HepG2 (cell line): ENCODE results near the gene H19. TPM values are rescaled to one million over a fixed set of nuclear protein-coding genes. Genes with fewer than 3 reads are reported as not detected.

ENCODE experiments used
- CEBPG ChIP-seq: IDR thresholded peaks from 2 replicates; pipeline ENCODE4 v1.6.1; 2016
- ERF ChIP-seq: IDR thresholded peaks from 2 replicates; pipeline ENCODE4 v1.6.1; 2018; ENCODE audit warnings: missing biosample characterization, missing genetic modification reagents
- FOXA3 ChIP-seq: IDR thresholded peaks from 2 replicates; pipeline ENCODE4 v1.6.1; 2016; ENCODE audit warnings: missing genetic modification reagents, missing compliant biosample characterization
- HHEX ChIP-seq: IDR thresholded peaks from 2 replicates; pipeline ENCODE4 v1.6.1; 2016; ENCODE audit warnings: control low read depth
- HNRNPUL1 ChIP-seq: fragments of 200-400 bp; formaldehyde crosslinking; IDR thresholded peaks from 2 replicates; pipeline ENCODE4 v1.6.1; 2017; ENCODE audit warnings: low read depth, mild to moderate bottlenecking, low read length, moderate library complexity
- HOXA7 ChIP-seq: sonication (generic); formaldehyde crosslinking; IDR thresholded peaks from 2 replicates; pipeline ENCODE4 v1.8.1; 2022; ENCODE audit warnings: mild to moderate bottlenecking, missing genetic modification reagents, moderate library complexity
- KLF6 ChIP-seq: IDR thresholded peaks from 2 replicates; pipeline ENCODE4 v1.8.0; 2016; ENCODE audit warnings: missing biosample characterization, missing genetic modification reagents
- MLLT10 ChIP-seq: sonication (generic); formaldehyde crosslinking; IDR thresholded peaks from 2 replicates; pipeline ENCODE4 v1.4.0; 2020; ENCODE audit warnings: missing genetic modification reagents
- MYPOP ChIP-seq: sonication (generic); formaldehyde crosslinking; IDR thresholded peaks from 2 replicates; pipeline ENCODE4 v1.8.1; 2023; ENCODE audit warnings: mild to moderate bottlenecking, moderate library complexity, missing genetic modification reagents
- PBX3 ChIP-seq: sonication (generic); formaldehyde crosslinking; IDR thresholded peaks from 2 replicates; pipeline ENCODE4 v1.8.1; 2023; ENCODE audit warnings: missing genetic modification reagents, inconsistent platforms, borderline replicate concordance
- SP1 ChIP-seq, 2 experiments: fragments of 450-650 bp in 1 of 2; sonication (generic) in 1 of 2; formaldehyde crosslinking in 1 of 2; IDR thresholded peaks; 2 replicates each; pipeline versions ENCODE4 v1.4.0 to v1.6.1; 2016 to 2020; ENCODE audit warnings: missing genetic modification reagents in 1 of 2
- SP5 ChIP-seq: IDR thresholded peaks from 2 replicates; pipeline ENCODE4 v1.6.1; 2016; ENCODE audit warnings: low read depth, borderline replicate concordance
- TBX3 ChIP-seq: fragments of 450-650 bp; IDR thresholded peaks from 2 replicates; pipeline ENCODE4 v1.6.1; 2017; ENCODE audit warnings: antibody characterized with exemption, mild to moderate bottlenecking, inconsistent platforms, borderline replicate concordance
- XRCC5 ChIP-seq: fragments of 200-400 bp; formaldehyde crosslinking; optimal IDR thresholded peaks from 2 replicates; pipeline ENCODE3; 2017; ENCODE audit warnings: mild to moderate bottlenecking, low read length
- ZNF143 ChIP-seq: sonication (generic); formaldehyde crosslinking; IDR thresholded peaks from 2 replicates; pipeline ENCODE4 v1.4.0; 2020; ENCODE audit warnings: missing genetic modification reagents
- ZNF432 ChIP-seq: sonication (generic); formaldehyde crosslinking; IDR thresholded peaks from 2 replicates; pipeline ENCODE4 v1.5.0; 2020; ENCODE audit warnings: missing genetic modification reagents, mild to moderate bottlenecking, borderline replicate concordance
- ZNF563 ChIP-seq: sonication (generic); formaldehyde crosslinking; IDR thresholded peaks from 2 replicates; pipeline ENCODE4 v1.8.0; 2022; ENCODE audit warnings: mild to moderate bottlenecking, moderate library complexity, missing genetic modification reagents
- ZNF605 ChIP-seq: sonication (generic); formaldehyde crosslinking; IDR thresholded peaks from 2 replicates; pipeline ENCODE4 v1.8.0; 2022; ENCODE audit warnings: mild to moderate bottlenecking, missing genetic modification reagents
- ZNF629 ChIP-seq: sonication (generic); formaldehyde crosslinking; conservative IDR thresholded peaks from 2 replicates; pipeline ENCODE4 v1.5.0; 2020; ENCODE audit warnings: missing genetic modification reagents
- ZNF766 ChIP-seq: sonication (generic); formaldehyde crosslinking; IDR thresholded peaks from 2 replicates; pipeline ENCODE4 v1.5.0; 2020; ENCODE audit warnings: missing genetic modification reagents, borderline replicate concordance
- ZNF878 ChIP-seq: sonication (generic); formaldehyde crosslinking; IDR thresholded peaks from 2 replicates; pipeline ENCODE4 v1.8.1; 2023; ENCODE audit warnings: mild to moderate bottlenecking, missing genetic modification reagents, moderate library complexity
- polyA plus RNA-seq, 8 experiments: library from polyadenylated mRNA; depleted of rRNA in 3 of 8; stranded (reverse) in 7 of 8; unstranded in 1 of 8; fragments of >200 nt; fragmentation: Illumina TruSeq in 4 of 8; extraction: Trizol in 4 of 8; gene quantifications; 2 replicates each; pipeline versions ENCODE4 v1.2.1 to v1.2.3, GENCODE V29; 2011 to 2016; ENCODE audit warnings: low read depth in 4 of 8, missing spikeins in 1 of 8, mixed read lengths in 1 of 8; ENCODE audit not compliant: insufficient read depth in 1 of 8
- total RNA-seq, 5 experiments: library from RNA; depleted of rRNA; stranded (reverse); fragments of >200 nt; fragmentation: Illumina TruSeq; extraction: Trizol; gene quantifications; 2 replicates each; pipeline ENCODE4 v1.2.3, GENCODE V29; 2016; ENCODE audit warnings: low read depth in 1 of 5
- TF ChIP-seq, protein P1 (sequence below): sonication (generic); formaldehyde crosslinking; IDR thresholded peaks from 2 replicates; pipeline ENCODE4 v1.4.0; 2020; ENCODE audit warnings: missing genetic modification reagents
- TF ChIP-seq, protein P2 (sequence below): sonication (generic); formaldehyde crosslinking; IDR thresholded peaks from 2 replicates; pipeline ENCODE4 v1.4.0; 2020; ENCODE audit warnings: missing genetic modification reagents

Gene H19
- total and polyA plus RNA-seq, 2 of the 13 experiments (the other 11 are each of a cell fraction or from before 2014, with no cell fraction given), result 1.2 to 2.4 TPM

DNA sequence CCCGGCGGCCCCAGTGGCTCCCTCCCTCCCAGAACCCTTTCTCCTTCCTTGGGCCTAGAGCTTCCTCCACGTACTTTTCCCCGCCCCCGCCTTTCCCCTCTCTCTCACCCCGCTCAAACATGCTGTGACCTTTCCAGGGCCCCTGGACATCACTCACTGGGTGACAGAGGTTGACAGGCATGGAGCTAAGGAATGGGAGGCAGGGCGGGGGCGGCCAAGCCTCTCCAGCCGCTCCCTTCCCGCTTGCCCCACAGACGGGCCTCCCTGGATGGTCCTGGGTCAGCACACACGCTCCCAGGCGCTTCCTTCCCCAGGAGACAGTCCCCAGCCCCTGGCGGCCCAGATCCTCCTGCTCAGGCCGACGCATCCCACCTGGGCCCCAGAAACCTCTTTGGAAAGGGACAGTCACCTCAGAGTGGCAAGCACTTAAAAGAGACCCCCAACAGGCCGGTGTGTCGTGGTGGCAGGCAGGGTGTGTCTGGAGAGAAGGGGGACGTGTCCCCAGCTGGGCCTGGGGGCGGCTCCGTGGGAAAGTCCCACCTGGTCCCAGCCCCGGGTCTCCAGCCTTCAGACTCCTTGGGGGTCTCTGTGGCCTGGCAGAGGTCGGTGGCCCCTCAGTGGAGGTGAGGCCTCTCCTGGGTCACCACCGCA, 8.8 kb downstream of the H19 start (continued):
- TF ChIP-seq MYPOP (CRISPR knock-in tag), result no peak
- 0 out of 2 replicates have a peak, but pooled peaks have one; percentile 51 for TF ChIP-seq KLF6 (CRISPR knock-in tag)
- no peak for TF ChIP-seq SP1 (IDR thresholded peaks at IDR 0.05)
- no peak for TF ChIP-seq SP1 (CRISPR knock-in tag; IDR thresholded peaks at IDR 0.05)
- 0 out of 2 replicates have a peak, but pooled peaks have one; percentile 20 for TF ChIP-seq CEBPG (CRISPR knock-in tag)
- TF ChIP-seq XRCC5, result no peak
- no peak for TF ChIP-seq PBX3
- TF ChIP-seq, protein P1, sequence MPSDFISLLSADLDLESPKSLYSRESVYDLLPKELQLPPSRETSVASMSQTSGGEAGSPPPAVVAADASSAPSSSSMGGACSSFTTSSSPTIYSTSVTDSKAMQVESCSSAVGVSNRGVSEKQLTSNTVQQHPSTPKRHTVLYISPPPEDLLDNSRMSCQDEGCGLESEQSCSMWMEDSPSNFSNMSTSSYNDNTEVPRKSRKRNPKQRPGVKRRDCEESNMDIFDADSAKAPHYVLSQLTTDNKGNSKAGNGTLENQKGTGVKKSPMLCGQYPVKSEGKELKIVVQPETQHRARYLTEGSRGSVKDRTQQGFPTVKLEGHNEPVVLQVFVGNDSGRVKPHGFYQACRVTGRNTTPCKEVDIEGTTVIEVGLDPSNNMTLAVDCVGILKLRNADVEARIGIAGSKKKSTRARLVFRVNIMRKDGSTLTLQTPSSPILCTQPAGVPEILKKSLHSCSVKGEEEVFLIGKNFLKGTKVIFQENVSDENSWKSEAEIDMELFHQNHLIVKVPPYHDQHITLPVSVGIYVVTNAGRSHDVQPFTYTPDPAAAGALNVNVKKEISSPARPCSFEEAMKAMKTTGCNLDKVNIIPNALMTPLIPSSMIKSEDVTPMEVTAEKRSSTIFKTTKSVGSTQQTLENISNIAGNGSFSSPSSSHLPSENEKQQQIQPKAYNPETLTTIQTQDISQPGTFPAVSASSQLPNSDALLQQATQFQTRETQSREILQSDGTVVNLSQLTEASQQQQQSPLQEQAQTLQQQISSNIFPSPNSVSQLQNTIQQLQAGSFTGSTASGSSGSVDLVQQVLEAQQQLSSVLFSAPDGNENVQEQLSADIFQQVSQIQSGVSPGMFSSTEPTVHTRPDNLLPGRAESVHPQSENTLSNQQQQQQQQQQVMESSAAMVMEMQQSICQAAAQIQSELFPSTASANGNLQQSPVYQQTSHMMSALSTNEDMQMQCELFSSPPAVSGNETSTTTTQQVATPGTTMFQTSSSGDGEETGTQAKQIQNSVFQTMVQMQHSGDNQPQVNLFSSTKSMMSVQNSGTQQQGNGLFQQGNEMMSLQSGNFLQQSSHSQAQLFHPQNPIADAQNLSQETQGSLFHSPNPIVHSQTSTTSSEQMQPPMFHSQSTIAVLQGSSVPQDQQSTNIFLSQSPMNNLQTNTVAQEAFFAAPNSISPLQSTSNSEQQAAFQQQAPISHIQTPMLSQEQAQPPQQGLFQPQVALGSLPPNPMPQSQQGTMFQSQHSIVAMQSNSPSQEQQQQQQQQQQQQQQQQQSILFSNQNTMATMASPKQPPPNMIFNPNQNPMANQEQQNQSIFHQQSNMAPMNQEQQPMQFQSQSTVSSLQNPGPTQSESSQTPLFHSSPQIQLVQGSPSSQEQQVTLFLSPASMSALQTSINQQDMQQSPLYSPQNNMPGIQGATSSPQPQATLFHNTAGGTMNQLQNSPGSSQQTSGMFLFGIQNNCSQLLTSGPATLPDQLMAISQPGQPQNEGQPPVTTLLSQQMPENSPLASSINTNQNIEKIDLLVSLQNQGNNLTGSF (CRISPR knock-in tag), result no peak
- TF ChIP-seq ZNF605 (CRISPR knock-in tag), result no peak
- no peak for TF ChIP-seq TBX3
- peak; percentile 33; the same call in 1 of the 2 replicates for TF ChIP-seq SP5 (CRISPR knock-in tag)
- TF ChIP-seq ZNF432 (CRISPR knock-in tag), result no peak
- TF ChIP-seq, protein P2, sequence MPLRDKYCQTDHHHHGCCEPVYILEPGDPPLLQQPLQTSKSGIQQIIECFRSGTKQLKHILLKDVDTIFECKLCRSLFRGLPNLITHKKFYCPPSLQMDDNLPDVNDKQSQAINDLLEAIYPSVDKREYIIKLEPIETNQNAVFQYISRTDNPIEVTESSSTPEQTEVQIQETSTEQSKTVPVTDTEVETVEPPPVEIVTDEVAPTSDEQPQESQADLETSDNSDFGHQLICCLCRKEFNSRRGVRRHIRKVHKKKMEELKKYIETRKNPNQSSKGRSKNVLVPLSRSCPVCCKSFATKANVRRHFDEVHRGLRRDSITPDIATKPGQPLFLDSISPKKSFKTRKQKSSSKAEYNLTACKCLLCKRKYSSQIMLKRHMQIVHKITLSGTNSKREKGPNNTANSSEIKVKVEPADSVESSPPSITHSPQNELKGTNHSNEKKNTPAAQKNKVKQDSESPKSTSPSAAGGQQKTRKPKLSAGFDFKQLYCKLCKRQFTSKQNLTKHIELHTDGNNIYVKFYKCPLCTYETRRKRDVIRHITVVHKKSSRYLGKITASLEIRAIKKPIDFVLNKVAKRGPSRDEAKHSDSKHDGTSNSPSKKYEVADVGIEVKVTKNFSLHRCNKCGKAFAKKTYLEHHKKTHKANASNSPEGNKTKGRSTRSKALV (CRISPR knock-in tag), result no peak
- no peak for TF ChIP-seq MLLT10 (CRISPR knock-in tag)
- TF ChIP-seq ZNF878 (CRISPR knock-in tag), result no peak
- TF ChIP-seq ZNF629 (CRISPR knock-in tag), result no peak
- TF ChIP-seq ZNF143 (CRISPR knock-in tag), result no peak
- no peak for TF ChIP-seq HHEX (CRISPR knock-in tag)
- no peak for TF ChIP-seq HOXA7 (CRISPR knock-in tag)
- peak; percentile 28; the same call in 1 of the 2 replicates for TF ChIP-seq FOXA3 (CRISPR knock-in tag)
- TF ChIP-seq ZNF563 (CRISPR knock-in tag), result no peak
- no peak for TF ChIP-seq HNRNPUL1
- TF ChIP-seq ERF (CRISPR knock-in tag), result no peak
- no peak for TF ChIP-seq ZNF766 (CRISPR knock-in tag)
